Measurements from ENCODE around the gene CNKSR1.
A peak's percentile ranks its signal among the peaks of the same experiment; 100 is the strongest.

CNKSR1 gene

GRCh38 chr1:26145041-26145959 lies 32.0 kb upstream of the CNKSR1 start (continued):
- TF ChIP-seq ZNF354C (tag by site-specific recombination; IDR thresholded peaks at IDR 0.05; ENCODE audit: borderline replicate concordance, low read depth), result no peak
- TF ChIP-seq PRDM6 (tag by site-specific recombination; IDR thresholded peaks at IDR 0.05), result no peak
- no peak for TF ChIP-seq ZNF133 (tag by site-specific recombination; IDR thresholded peaks at IDR 0.05)
- no peak for TF ChIP-seq ZNF324 (tag by site-specific recombination; IDR thresholded peaks at IDR 0.05)
- TF ChIP-seq PRDM4 (tag by site-specific recombination; IDR thresholded peaks at IDR 0.05), result no peak
- no peak for TF ChIP-seq ZNF529 (tag by site-specific recombination; IDR thresholded peaks at IDR 0.05; ENCODE audit: insufficient replicate concordance)
- no peak for TF ChIP-seq ZNF501 (tag by site-specific recombination; IDR thresholded peaks at IDR 0.05)
- no peak for TF ChIP-seq ZNF555 (tag by site-specific recombination; conservative IDR thresholded peaks at IDR 0.05)
- no peak for TF ChIP-seq ZNF223 (tag by site-specific recombination; IDR thresholded peaks at IDR 0.05)
- no peak for TF ChIP-seq ZBTB6 (tag by site-specific recombination; IDR thresholded peaks at IDR 0.05)
- no peak for TF ChIP-seq HIC1 (tag by site-specific recombination; IDR thresholded peaks at IDR 0.05)
- TF ChIP-seq ZBTB17 (tag by site-specific recombination; IDR thresholded peaks at IDR 0.05), result no peak
- TF ChIP-seq ZNF624 (tag by site-specific recombination; IDR thresholded peaks at IDR 0.05), result no peak
- TF ChIP-seq ZNF157 (tag by site-specific recombination; IDR thresholded peaks at IDR 0.05), result no peak
- no peak for TF ChIP-seq ZNF785 (tag by site-specific recombination; IDR thresholded peaks at IDR 0.05)
- no peak for TF ChIP-seq ZNF266 (tag by site-specific recombination; IDR thresholded peaks at IDR 0.05; ENCODE audit: low read depth)
- TF ChIP-seq PRDM10 (tag by site-specific recombination; IDR thresholded peaks at IDR 0.05), result no peak
- 0 out of 2 replicates have a peak, but pooled peaks have one; percentile 18 for TF ChIP-seq ZNF341 (tag by site-specific recombination; IDR thresholded peaks at IDR 0.05; ENCODE audit: low read depth)
- TF ChIP-seq ZNF394 (tag by site-specific recombination; IDR thresholded peaks at IDR 0.05; ENCODE audit: borderline replicate concordance), result peak; percentile 42; the same call in 1 of the 2 replicates
- no peak for TF ChIP-seq INSM2 (tag by site-specific recombination; IDR thresholded peaks at IDR 0.05)
- TF ChIP-seq CTCF (tag by site-specific recombination; IDR thresholded peaks at IDR 0.05), result peak; percentile 79
- TF ChIP-seq GLIS2 (tag by site-specific recombination; IDR thresholded peaks at IDR 0.05), result 0 out of 2 replicates have a peak, but pooled peaks have one; percentile 25
- no peak for TF ChIP-seq ZNF521 (tag by site-specific recombination; IDR thresholded peaks at IDR 0.05)

Data from HEK293 (cell line).